K562 (cell line): ENCODE data around the gene MTA2. TPM values are rescaled to one million over a fixed set of nuclear protein-coding genes. Genes with fewer than 3 reads are reported as not detected.
A peak's percentile ranks its signal among the peaks of the same experiment; 100 is the strongest.

Source experiments
- BRF1 ChIP-seq: IDR thresholded peaks from 3 replicates; pipeline ENCODE4 v1.6.1; 2011; ENCODE audit warnings: borderline replicate concordance, mild to moderate bottlenecking; ENCODE audit not compliant: insufficient read length; ENCODE audit errors: extremely low read depth
- CBFB ChIP-seq: sonication (generic); formaldehyde crosslinking; IDR thresholded peaks from 2 replicates; pipeline ENCODE4 v1.4.0; 2020; ENCODE audit warnings: mild to moderate bottlenecking, missing genetic modification reagents
- CREB1 ChIP-seq, 2 experiments: sonication (generic) in 1 of 2; formaldehyde crosslinking in 1 of 2; IDR thresholded peaks; 2 replicates each; pipeline versions ENCODE4 v1.6.1 to v1.8.0; 2012 to 2022; ENCODE audit warnings: inconsistent platforms in 1 of 2, mild to moderate bottlenecking in 1 of 2, missing genetic modification reagents in 1 of 2, moderate library complexity in 1 of 2
- KAT2B ChIP-seq: IDR thresholded peaks from one replicate; pipeline ENCODE4 v1.6.1; 2012; ENCODE audit warnings: low read depth, mild to moderate bottlenecking, control low read depth, inconsistent platforms, low read length, moderate library complexity
- KDM5B ChIP-seq: fragments of 200-600 bp; sonication (generic); IDR thresholded peaks from 2 replicates; pipeline ENCODE4 v1.6.1; 2012; ENCODE audit warnings: low read depth, mild to moderate bottlenecking, moderate library complexity, low read length, control low read depth, inconsistent platforms; ENCODE audit not compliant: insufficient replicate concordance
- L3MBTL2 ChIP-seq: fragments of 450-650 bp; IDR thresholded peaks from 2 replicates; pipeline ENCODE4 v1.6.1; 2016; ENCODE audit warnings: mild to moderate bottlenecking, moderate library complexity
- MAFK ChIP-seq: IDR thresholded peaks from 2 replicates; pipeline ENCODE4 v1.6.1; 2011; ENCODE audit warnings: low read length, improper control_type of control experiment
- NFIC ChIP-seq: fragments of 450-650 bp; IDR thresholded peaks from 2 replicates; pipeline ENCODE4 v1.6.1; 2017; ENCODE audit warnings: mild to moderate bottlenecking, inconsistent platforms
- NFYB ChIP-seq: IDR thresholded peaks from 2 replicates; pipeline ENCODE4 v1.6.1; 2011; ENCODE audit warnings: mild to moderate bottlenecking, moderate library complexity; ENCODE audit not compliant: insufficient read length; ENCODE audit errors: extremely low read depth
- POLR2B ChIP-seq: fragments of 450-650 bp; IDR thresholded peaks from 2 replicates; pipeline ENCODE4 v1.6.1; 2018; ENCODE audit warnings: low read depth; ENCODE audit not compliant: partially characterized antibody
- SMC3 ChIP-seq: conservative IDR thresholded peaks from 2 replicates; pipeline ENCODE4 v1.6.1; 2011; ENCODE audit warnings: low read depth, low read length, improper control_type of control experiment; ENCODE audit not compliant: insufficient read depth
- SPI1 ChIP-seq: IDR thresholded peaks from 2 replicates; pipeline ENCODE4 v1.6.1; 2011; ENCODE audit warnings: low read depth, low read length, control low read depth, borderline replicate concordance
- SRF ChIP-seq, 2 experiments: fragments of 250-450, 450-650 bp in 1 of 2; sonication (Bioruptor Pico) in 1 of 2; sonication (generic) in 1 of 2; formaldehyde crosslinking; IDR thresholded peaks; 2 replicates each; pipeline versions ENCODE4 v1.5.0 to v1.5.1; 2020 to 2022; ENCODE audit warnings: mild to moderate bottlenecking in 1 of 2, missing genetic modification reagents in 1 of 2
- SRSF3 ChIP-seq: fragments of 200-400 bp; formaldehyde crosslinking; IDR thresholded peaks from 2 replicates; pipeline ENCODE4 v1.6.1; 2016; ENCODE audit warnings: mild to moderate bottlenecking, low read length, moderate library complexity; ENCODE audit not compliant: insufficient read depth
- ZBED1 ChIP-seq: IDR thresholded peaks from 2 replicates; pipeline ENCODE4 v1.6.1; 2014
- ZBTB7A ChIP-seq: IDR thresholded peaks from 2 replicates; pipeline ENCODE4 v1.6.1; 2011; ENCODE audit warnings: low read depth, mild to moderate bottlenecking, low read length, moderate library complexity, borderline replicate concordance; ENCODE audit not compliant: control insufficient read depth
- ZBTB8A ChIP-seq: fragments of 450-650 bp; IDR thresholded peaks from 2 replicates; pipeline ENCODE4 v1.6.1; 2018; ENCODE audit warnings: mild to moderate bottlenecking, moderate library complexity; ENCODE audit not compliant: partially characterized antibody
- ZNF263 ChIP-seq: sonication (generic); formaldehyde crosslinking; IDR thresholded peaks from 2 replicates; pipeline ENCODE4 v1.8.0; 2022; ENCODE audit warnings: mild to moderate bottlenecking, missing genetic modification reagents, borderline replicate concordance
- ZNF583 ChIP-seq: fragments of 250-450 bp; sonication (Bioruptor Pico); IDR thresholded peaks from 2 replicates; pipeline ENCODE4 v1.4.0; 2020
- ZNF778 ChIP-seq: fragments of 450-650 bp; formaldehyde crosslinking; IDR thresholded peaks from 2 replicates; pipeline ENCODE4 v1.4.0; 2020; ENCODE audit warnings: mild to moderate bottlenecking, moderate library complexity
- polyA plus RNA-seq, 8 experiments: library from polyadenylated mRNA; depleted of rRNA in 4 of 8; stranded (reverse) in 5 of 8; unstranded in 3 of 8; fragments of >200 nt; fragmentation: Nextera tagmentation in 2 of 8; fragmentation: Illumina TruSeq in 1 of 8; extraction: Ambion mirVana in 2 of 8; extraction: Trizol in 1 of 8; gene quantifications; 2 replicates each; pipeline versions ENCODE4 v1.2.1 to v1.2.3, GENCODE V29; 2011 to 2014; ENCODE audit warnings: inconsistent platforms in 1 of 8, missing spikeins in 1 of 8
- total RNA-seq, 7 experiments: library from RNA; depleted of rRNA in 6 of 7; stranded (reverse); fragments of >200 nt in 6 of 7; fragmentation: Illumina TruSeq in 2 of 7; extraction: Trizol in 2 of 7; gene quantifications; 2 replicates each; pipeline versions ENCODE4 v1.2.1 to v1.2.3, GENCODE V29; 2011 to 2021; ENCODE audit warnings: low replicate concordance in 1 of 7
- TF ChIP-seq, protein P1 (sequence below): fragments of 450-650 bp; formaldehyde crosslinking; IDR thresholded peaks from 2 replicates; pipeline ENCODE4 v1.4.0; 2022; ENCODE audit warnings: mild to moderate bottlenecking, moderate library complexity
- TF ChIP-seq, protein P2 (sequence below): sonication (generic); formaldehyde crosslinking; IDR thresholded peaks from 2 replicates; pipeline ENCODE4 v1.8.1; 2023; ENCODE audit warnings: missing genetic modification reagents, mild to moderate bottlenecking, borderline replicate concordance

Gene MTA2
- total and polyA plus RNA-seq, 9 of the 15 experiments (the other 6 are each of a cell fraction or from before 2014, with no cell fraction given), result 6.2 to 220 (median 172) TPM

DNA sequence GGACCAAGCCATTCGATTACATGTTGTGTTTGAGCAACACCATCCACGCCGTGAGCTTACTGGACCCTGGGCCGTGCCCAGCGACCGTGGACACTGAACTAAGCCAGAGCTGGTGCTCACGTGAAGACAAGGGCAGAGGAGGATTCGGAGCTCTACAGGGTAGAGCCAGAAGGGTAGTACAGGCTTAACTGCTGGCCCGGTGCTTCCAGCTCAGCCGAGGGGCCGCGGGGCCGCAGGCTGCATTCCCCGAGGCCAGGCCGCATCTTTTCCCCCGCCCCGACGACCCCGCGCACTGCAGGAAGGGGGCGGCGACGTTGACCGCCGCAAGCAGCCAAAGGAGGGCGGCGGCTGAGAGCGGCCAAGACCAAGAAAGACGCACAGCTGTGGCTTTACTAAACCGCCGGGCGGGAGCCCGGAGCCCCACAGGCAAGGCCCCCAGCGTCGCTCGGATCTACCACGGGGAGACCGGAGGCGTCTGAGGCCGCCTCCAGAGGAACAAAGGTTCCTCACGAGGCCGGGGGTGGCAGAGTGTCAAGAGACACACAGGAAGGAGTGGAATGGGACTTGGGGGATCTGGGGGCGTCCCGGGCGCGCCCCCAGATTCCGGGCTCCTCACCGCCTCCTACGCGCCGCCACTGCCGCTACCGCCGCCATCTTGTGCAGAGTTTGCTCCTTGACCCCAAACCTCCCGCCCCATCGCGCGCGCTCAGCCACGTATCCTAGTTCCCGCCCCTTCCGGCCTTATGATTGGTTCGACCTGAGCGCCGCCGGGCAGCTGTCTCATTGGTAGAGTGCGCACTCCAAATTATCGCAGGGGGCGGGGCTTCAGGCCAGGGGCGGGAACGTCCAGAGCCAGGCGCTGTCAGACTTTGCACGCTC is 44.5 kb upstream of the MTA2 start, which contains the start of gene GANAB (continued):
- TF ChIP-seq SRF (CRISPR knock-in tag; IDR thresholded peaks at IDR 0.05) (no peak), CREB1 (IDR thresholded peaks at IDR 0.05) (peak; percentile 86), CREB1 (CRISPR knock-in tag; IDR thresholded peaks at IDR 0.05) (peak; percentile 86), KAT2B (no peak), SMC3 (0 out of 2 replicates have a peak, but pooled peaks have one; percentile 8), ZBTB8A (no peak), SPI1 (no peak), KDM5B (peak; percentile 86), MAFK (no peak), L3MBTL2 (peak; percentile 50; the same call in 1 of the 2 replicates), ZNF583 (CRISPR knock-in tag) (0 out of 2 replicates have a peak, but pooled peaks have one; percentile 53), POLR2B (peak; percentile 89), BRF1 (no peak), ZNF778 (CRISPR knock-in tag) (no peak), NFYB (peak; percentile 56), ZBED1 (peak; percentile 30; the same call in 1 of the 2 replicates), SRSF3 (no peak), ZNF263 (CRISPR knock-in tag) (0 out of 2 replicates have a peak, but pooled peaks have one; percentile 15), CBFB (CRISPR knock-in tag) (no peak; the same call in 1 of the 2 replicates), ZBTB7A (peak; percentile 68; the same call in 1 of the 2 replicates), NFIC (no peak)
- TF ChIP-seq, protein P1, sequence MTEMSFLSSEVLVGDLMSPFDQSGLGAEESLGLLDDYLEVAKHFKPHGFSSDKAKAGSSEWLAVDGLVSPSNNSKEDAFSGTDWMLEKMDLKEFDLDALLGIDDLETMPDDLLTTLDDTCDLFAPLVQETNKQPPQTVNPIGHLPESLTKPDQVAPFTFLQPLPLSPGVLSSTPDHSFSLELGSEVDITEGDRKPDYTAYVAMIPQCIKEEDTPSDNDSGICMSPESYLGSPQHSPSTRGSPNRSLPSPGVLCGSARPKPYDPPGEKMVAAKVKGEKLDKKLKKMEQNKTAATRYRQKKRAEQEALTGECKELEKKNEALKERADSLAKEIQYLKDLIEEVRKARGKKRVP (CRISPR knock-in tag), result peak; percentile 66; the same call in 1 of the 2 replicates
- TF ChIP-seq, protein P2, sequence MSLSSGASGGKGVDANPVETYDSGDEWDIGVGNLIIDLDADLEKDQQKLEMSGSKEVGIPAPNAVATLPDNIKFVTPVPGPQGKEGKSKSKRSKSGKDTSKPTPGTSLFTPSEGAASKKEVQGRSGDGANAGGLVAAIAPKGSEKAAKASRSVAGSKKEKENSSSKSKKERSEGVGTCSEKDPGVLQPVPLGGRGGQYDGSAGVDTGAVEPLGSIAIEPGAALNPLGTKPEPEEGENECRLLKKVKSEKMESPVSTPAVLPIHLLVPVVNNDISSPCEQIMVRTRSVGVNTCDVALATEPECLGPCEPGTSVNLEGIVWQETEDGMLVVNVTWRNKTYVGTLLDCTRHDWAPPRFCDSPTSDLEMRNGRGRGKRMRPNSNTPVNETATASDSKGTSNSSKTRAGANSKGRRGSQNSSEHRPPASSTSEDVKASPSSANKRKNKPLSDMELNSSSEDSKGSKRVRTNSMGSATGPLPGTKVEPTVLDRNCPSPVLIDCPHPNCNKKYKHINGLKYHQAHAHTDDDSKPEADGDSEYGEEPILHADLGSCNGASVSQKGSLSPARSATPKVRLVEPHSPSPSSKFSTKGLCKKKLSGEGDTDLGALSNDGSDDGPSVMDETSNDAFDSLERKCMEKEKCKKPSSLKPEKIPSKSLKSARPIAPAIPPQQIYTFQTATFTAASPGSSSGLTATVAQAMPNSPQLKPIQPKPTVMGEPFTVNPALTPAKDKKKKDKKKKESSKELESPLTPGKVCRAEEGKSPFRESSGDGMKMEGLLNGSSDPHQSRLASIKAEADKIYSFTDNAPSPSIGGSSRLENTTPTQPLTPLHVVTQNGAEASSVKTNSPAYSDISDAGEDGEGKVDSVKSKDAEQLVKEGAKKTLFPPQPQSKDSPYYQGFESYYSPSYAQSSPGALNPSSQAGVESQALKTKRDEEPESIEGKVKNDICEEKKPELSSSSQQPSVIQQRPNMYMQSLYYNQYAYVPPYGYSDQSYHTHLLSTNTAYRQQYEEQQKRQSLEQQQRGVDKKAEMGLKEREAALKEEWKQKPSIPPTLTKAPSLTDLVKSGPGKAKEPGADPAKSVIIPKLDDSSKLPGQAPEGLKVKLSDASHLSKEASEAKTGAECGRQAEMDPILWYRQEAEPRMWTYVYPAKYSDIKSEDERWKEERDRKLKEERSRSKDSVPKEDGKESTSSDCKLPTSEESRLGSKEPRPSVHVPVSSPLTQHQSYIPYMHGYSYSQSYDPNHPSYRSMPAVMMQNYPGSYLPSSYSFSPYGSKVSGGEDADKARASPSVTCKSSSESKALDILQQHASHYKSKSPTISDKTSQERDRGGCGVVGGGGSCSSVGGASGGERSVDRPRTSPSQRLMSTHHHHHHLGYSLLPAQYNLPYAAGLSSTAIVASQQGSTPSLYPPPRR (CRISPR knock-in tag), result peak; percentile 44; the same call in 1 of the 2 replicates
